ENCODE measurements around the gene FAM72D.
"Not testable (repeated sequence)": the region's sequence is repeated elsewhere in the genome, so short reads cannot be mapped to it uniquely, and the experiment has no call there.

FAM72D gene

DNA sequence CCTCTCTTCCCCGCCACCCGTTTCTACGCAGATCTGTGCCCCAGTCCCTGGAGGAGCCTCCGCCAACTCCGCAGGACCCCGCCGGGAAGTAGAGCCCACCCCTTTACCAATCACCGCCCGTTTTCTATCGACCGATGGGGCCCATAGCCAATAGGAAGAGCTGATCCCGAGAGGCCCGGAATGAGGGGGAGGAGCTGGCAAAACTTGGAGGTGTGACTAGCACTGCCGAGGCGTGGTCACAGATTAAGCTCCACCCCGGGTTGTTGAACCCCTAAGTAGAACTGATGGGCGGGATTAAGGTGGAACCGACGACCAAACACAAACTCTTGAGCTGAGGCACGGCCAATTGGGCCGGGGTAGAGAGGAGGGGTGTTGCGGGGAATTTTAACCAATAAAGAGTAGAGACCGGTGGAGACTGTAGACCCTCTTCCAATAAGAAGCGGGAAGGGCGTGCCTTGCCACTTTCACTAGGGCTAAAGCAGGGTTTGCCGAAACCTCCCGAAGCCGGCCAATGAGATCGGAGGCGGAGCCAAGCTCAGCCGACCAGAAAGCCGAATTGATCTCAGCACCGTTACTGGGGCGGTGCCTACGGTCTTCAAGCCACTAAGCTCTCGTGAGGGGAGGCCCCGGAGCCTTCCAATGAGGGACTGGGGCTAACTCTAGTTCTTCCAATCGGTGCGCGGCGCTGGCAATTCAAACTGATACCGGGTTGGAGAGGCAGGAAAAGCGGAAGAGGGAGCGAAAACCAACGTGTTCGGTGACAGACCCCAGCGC is at the start of gene FAM72D, which contains the start of gene SRGAP2B:
FAM72D (plus strand) TSS at position 691 of the 774 bp plus-strand sequence. CDS start 874 bp downstream, outside the sequence.
SRGAP2B (minus strand) TSS at position 45 of the 774 bp plus-strand sequence. CDS start 2,427 bp downstream, outside the sequence.
- not testable (repeated sequence) for DNase-seq

DNA sequence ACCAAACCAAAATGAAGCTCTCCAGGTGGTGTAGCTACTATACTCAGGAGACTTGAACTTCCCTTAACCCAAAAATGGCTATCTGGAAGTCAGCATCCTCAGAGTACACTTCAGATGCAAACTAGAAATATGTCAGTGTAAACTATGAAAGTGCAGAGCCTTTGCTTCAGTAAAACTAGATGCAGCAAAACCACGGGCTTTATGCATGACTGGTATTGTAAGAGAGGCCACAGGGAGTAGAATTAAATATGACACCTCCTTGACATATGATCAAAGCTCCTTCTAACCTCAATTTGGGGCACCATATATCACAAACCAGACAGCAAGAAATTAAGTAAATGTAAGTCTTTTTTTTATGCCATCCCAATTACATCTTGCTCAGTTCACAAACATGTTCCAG is 48.2 kb upstream of the FAM72D start:
- DNase-seq: not testable (repeated sequence)

DNA sequence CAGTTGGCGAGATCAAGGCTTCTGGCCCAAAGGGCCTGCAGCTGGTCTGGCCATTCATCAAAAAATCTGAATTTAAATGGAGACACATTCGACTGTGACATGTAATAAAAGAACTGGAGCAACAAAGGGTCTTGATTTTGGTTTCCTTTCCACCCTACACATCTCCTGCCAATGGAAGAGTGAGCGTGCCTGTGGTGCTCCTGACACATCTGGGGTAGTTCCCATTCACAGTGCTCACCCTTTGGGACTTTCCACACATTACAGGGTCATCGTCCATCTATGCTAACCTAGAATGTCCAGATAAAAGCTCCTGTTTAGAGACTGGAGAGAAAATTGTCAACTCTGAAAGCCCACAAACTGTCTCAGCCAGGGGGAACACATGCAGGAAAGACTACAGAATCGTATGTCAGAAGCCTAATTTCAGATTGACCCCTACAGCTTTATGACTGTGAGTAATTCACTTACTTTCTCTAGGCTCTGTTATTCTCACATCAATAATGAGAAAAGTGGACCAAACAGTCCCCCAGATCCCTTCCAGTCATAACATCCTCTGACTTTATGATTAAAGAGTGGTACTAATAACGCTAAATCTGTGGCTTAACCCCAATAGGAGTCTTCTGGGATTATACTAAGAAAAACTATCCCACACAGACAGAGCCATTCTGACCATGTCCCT is 47.5 kb upstream of the FAM72D start:
- DNase-seq: not testable (repeated sequence)

DNA sequence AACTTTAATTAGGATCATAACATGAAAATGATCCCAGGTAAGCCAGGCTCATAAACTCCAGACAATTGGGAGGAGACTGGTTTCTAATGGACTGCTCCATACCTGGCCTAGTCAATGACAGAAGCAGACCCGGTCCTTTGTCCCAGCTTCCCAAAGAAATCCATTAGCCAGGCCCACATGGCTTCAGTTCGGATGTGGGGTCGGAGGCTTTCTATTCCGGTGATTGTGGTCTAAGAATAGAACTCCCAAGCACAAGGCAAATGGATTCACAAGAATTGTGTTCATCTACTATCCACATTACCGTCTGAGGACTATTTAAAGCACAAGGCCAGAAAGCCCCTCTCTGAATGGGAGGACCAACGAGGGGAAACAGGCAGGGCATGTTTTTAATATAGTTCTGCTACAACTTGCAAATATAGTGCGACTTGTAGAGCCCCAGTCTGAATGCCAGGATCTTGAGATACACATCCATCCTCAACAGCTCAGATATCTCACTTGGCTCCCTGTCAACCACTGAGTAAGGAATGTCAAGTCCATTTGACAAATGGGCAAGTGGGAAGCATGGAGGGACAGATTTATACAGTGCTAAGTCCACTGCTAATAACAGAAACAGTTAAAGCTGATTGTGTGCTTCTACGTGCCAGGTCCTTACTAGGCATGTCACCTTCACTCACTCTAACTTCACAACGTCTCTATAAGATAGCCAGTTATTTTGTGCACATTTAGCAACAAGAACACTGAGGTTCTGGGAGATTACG is 43.6 kb upstream of the FAM72D start:
- not testable (repeated sequence) for DNase-seq

DNA sequence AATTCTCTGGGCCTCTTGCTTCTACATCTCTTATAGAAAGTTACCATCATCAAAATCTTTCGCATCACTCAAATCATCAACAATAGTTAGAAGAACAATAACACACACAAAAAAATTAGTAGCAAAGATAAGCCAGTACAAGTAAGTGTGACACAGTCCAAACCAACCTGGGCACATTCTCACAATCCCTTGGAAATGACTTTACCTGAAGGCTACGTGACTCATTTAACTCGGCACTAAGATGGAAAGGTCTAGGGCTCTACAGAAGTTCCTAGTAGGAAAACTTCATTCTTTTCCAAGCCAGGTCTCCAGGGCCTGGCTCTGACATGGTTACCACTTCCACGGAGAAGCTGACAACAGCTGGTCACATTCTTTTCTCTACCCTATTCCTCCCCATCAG is 42.3 kb upstream of the FAM72D start:
- not testable (repeated sequence) for DNase-seq

DNA sequence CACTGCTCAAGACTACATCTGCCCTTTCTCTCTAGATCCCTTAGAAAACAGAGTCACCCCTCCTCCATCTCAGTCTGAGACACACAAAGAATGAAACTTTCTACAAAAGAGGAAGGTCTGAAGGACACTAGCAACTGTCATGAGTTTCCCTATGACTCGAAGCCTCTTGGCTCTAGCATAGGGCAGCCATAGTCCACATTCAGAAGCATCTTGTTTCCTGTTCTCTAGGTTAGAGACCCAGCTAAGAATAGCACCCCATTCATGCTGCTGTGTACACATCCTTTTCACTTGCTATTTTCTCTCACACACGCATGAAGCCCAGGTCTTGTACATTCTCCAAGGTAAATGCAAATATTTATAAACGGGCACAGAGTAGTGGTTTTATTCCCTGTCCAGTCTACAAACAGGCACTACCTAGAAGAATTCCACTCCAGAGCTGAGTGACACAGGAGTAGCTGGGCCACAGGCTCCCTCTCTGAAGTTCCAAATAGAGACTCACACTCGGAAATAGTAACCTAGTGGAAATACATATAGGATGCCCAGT is 40.5 kb upstream of the FAM72D start:
- not testable (repeated sequence) for DNase-seq

DNA sequence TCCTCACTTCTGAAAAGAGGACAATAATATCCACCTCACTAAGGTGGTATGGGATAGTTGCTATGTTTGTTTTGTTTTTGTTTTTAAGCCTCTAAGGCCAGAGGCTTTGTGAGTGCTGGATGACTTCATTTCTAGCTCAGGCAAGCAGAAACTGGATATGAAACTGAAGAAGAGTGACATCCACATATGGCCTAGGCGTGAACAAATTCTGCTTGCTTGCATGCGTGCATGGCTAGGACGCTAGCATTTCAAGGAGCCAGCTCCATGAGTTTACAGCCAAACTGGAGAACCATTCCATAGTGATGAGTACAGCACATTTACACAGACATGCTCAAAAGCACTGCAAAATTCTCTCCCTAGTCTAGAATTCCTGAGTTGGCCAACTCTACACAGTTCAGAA is 37.6 kb upstream of the FAM72D start:
- DNase-seq: not testable (repeated sequence)

DNA sequence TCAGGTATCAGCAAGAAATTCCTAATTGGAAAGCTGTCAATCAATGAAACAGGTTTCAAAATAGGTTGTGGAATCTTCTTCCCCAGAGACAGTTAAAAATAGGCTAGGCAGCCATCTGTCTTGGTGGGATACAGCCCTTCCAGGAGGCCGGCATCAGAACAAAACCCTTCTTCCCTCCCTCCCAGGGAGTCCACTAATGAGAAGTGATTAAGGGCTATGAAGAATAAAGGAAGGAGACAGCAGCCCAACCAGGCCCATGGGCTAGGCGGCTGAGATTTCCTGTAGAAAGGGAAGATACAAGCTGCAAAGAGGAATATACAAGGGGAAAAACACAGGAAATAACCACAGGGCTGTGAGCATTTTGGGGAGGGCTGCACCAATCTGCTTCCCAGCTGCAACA is 32.5 kb upstream of the FAM72D start:
- not testable (repeated sequence) for DNase-seq

DNA sequence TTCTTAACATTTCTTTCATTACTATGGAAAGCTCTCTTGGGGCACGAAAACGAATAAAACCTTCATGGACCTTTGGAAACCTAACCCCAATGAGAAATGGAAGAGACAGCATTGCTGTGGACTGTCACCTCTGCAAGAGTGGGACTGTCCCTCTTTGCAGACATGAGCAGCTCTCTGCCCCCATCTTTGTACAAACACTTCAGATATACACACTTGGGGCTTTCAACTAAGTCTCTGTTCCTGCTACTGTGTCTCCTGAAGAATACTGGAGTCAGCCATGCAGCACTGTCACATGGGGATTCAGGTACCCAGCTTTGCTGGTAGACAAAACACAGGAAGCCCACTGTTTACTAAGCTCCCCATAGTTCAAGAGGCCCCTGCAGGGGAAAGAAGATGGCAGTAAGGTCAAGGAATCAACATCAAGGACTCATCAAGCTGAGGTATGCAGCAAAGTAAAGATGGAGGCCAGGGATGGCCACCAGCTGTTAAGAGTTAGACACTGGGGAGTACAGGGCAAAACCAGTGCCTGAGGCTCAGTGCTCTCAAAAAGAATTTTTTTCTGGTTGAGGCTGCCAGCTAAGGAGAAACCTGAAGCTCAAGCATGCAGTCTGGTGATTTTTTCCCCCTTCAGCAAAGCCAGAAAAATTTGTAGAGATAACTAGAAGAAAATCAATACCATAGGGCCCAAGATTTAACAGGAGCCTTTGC is 31.7 kb upstream of the FAM72D start:
- not testable (repeated sequence) for DNase-seq

DNA sequence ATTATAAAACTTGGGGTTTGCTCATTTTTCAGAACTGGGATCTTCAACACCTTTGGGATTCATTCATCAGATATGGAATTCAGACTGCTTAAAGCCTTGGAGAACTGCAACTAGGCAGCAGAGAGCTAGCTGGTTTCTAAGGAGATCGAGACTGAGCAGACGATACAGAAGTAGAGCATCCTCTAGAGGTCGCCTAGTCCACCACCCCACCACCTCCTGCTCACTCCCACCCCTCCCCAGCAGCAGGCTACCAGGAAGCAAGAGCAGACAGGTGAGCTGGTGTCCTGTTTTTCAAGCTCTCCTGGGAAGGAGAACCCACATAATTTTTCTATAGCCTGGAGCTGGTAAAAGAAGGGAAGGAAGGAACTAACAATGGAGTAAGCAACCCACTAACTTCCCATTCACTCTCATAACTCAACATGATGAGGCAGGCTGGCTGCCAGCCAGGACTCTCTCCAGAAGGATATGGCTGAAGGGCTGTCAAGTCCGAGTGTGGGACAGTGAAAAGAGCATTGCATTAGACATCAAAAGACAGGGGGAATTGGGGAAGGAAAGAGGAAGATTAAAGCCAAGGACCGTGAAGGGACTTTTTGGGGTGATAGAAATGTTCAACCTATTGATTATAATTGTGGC is 30.5 kb upstream of the FAM72D start:
- DNase-seq: not testable (repeated sequence)

DNA sequence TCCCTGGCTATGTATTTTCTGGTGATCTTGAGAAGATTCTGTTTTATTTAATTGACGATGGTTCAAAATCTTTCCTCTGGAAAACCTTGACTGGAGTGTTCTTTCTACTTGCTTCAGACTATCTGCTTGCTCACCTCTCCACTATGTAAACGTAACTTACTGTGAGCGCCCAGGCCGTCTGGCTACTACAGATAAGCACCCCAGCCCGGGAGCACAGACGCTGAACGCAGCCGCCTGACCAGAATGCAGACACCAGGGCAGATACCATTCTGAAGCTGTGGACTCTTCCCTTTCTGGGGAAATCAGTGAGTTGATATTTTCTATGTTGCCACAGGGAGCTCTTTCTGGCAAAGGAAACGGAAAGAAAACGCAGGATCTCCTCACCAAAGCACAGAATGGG is 29.3 kb upstream of the FAM72D start:
- DNase-seq: not testable (repeated sequence)

DNA sequence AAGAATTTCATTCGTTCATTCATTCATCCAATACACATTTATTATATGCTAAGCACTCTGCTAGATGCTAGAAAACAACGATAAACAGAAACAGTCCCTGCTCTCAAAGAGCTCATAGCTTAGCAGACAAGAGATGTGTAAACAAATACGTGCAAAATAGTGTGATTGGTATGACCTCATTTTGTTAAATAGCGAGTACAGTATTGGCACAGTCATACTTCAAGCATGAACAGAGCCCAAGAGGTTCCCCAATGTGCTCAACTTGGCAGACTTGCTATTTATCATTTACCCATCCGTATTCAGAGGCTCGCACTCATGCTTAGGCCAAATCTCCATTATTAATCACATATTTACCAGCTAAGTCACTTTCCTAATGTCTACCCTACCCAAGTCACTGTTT is 24.2 kb upstream of the FAM72D start:
- DNase-seq: not testable (repeated sequence)

DNA sequence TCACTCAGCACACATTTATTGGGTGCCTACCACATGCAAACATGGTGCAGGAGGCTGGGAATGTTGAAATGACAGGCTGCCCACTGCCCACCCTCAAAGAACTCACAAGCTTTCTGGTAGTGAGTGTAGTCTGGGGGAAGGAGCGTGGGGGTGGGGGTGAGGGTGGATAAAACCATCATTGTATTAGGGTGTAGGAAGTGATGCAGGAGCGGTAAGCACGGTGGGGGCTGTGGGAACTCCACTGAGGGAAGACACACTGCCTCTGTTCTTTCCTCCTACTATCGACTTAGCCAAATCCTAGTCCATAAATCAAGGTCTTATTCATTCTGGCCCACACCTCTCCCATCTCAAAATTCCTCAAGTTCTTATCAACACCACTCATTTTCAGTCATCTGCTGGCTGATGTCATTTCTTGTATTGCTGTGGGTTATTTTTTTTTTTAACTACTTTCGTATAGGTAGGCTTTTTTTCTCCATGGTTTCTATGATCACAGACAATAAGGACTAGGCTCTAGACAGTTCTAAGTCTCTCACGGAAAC is 21.7 kb upstream of the FAM72D start:
- not testable (repeated sequence) for DNase-seq

DNA sequence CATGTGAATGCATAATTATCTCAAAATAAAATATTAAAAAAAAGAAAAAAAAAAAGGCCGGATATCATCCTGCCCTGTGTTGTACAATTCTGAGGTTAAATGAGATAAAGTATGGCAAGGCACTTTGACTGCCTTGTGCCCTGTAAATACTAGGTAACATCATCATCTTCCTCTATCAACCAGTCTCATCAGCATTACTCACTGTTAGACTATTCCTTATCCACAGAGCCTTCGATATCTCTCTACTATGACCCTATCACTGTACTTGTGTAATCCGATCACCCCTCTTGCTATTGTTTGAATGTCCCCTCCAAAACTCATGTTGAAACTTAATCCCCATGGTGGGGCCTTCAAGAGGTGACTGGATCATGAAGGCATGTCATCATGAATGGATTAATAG is 18.9 kb upstream of the FAM72D start:
- DNase-seq: not testable (repeated sequence)

DNA sequence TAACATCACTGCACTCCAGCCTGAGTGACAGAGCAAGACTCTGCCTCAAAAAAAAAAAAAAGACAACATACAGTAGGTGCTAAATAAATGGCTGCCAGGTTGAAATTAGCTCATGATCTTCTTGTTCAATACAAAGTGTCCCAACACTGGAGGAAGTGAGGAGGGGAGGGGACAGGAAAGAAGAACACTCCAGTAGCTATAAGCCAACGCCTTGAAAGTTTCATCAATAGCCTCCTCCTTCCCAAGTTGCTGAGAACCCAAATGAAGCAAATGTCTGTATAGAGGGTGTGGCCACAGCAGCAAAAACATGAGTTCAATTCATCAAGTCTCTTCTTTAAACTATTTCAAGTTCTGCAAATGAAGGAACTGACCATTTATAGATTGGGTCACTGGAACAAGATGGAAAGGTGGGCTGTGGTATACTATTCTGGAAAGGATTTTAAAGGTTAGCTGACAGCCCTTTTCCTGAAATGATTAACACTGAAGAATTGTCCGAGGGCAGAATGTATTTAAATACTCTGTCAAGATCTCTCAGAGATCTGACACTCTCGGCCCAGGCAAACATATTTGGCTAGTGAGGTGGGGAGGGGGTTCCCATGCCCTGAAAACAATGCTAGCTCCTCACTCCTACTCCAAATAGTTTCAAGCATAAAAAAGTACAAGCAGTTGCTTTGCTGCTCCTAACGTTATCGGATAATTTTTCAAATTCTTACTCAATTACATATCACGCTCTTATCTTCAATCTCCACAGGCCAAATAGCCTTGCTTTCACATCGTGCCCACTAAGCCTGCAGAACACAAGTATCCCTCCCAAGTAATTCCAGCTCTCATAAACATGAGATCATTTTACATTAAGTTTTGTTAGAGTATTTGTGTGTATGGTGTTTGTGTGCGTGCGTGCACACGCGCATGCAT is 17.6 kb upstream of the FAM72D start:
- DNase-seq: not testable (repeated sequence)

DNA sequence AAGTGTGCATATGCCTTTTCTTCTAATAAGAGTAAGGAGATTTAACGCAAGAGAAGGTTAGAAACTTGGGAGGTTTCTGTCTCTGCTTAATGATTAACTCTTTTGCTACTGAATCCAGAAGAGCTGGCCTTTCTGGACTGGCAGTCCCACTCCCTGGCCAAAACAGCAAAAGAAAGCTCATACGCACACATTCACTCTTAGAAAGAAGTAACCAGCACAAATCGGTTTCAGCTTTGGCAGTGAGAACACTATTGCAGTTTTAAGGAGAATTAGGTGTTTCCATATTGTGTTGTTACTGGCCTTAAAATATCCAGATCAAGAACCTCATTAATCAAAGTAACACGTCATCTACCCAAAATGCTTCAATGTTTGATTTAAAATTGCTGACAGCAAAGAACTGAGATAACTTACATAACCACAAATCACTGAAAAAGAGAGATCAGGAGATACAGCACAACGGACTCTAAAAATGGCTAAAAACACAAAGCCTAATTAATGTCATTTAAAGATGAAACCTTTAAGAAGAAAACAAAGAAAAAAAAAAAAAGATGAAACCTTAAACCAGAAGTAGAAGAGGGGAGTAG is 16.9 kb upstream of the FAM72D start:
- DNase-seq: not testable (repeated sequence)

DNA sequence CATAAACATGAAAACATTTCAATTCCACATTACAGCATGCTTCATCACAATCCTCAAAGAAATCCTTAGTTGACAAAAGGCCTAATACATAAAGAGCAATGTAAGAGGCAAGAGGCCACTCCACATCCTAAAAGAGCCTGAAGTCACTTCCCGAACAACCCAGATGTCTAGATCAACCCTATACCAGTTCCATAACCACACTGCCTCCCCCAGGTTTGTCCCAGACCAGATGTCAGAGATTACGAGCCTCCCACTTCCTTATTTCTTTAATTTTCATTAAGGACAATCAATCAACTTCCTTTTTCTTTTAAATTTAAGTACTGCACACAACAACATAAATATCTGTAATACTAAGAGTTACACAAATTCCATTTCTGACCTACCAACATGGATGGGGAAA is 16.0 kb upstream of the FAM72D start:
- DNase-seq: not testable (repeated sequence)

DNA sequence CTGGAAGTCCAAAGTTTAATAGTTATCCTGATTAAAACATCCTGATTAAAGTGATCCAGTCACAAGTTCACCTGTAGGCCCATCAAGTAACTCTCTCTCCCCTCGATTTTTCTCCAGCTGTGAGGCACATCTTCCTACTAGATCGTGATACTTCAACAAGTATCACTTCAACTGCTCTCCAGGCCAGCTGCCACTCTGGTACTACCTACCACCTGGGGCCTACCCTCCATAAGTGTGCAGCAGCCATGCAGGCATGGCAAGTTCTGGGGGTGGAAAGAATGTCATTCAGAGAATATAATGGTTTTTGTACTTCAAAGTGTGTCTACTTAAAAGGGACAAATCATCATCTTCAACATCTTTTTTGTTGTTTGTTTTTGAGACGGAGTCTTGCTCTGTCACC is 15.6 kb upstream of the FAM72D start:
- DNase-seq: not testable (repeated sequence)

DNA sequence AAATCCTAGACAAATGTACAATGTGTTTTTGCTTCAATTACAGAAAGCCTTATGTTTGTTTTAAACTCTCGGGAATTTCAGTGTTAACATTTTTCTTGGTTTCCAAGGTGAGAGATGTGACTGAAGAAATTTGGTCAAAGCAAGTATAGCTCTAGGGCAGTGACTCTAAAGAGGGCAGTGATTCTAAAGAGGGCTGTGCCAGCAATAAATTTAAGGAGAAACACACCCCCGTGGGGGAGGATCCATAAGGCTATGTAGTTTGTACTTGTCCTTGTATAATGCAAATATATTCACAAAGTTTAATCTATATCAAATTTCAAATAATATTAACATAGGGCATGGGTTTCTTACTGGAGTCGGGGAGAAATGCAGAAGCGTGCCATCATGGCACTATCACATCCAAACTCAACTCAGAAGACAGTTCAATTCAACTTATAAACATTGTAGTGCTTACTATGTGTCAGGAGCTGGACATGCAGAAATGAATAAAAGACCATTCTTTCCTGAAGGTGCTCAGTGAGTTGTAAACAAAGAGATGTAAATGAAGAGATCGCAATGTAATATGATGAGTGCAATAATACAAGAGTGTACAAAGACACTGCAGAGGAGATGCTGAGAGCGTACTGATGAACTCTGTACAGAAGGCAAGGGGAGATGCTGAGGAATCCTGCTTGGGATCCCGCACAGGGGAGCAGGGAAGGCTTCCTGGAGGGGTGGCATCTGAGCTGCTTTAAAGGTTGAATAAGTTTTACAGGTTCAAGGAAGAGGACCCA is 13.1 kb upstream of the FAM72D start:
- not testable (repeated sequence) for DNase-seq

Data from C1 segment of cervical spinal cord (tissue), 14 donors.